Measurements from ENCODE around the gene OSMR. TPM values are rescaled to one million over a fixed set of nuclear protein-coding genes. Genes with fewer than 3 reads are reported as not detected.
A peak's percentile ranks its signal among the peaks of the same experiment; 100 is the strongest.

Gene OSMR
- total and polyA plus RNA-seq, 9 donors, result 4.4 to 8.6 (median 6.0) TPM

DNA sequence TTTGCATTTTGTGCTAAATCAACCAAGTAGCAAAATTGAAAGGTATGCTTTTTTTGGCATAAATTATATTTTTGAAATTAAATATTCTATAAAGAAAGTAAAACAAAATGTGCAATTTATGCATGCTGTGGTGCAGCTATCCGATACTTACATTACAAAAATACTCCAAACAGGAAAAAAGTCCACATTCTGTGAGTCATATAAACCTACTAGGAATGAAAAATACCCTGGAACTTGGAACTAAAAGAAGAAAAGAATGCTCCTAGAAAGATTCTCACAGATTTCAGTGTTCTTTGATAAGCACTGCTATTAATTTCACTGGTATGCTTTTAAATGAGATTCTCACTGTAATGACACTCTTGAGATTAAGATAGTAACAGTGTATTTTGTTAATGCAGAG, 92.6 kb downstream of the OSMR start:
- WGBS (ENCODE audit: insufficient coverage), result no CpG with 5 or more reads among the region's 1 CpG

DNA sequence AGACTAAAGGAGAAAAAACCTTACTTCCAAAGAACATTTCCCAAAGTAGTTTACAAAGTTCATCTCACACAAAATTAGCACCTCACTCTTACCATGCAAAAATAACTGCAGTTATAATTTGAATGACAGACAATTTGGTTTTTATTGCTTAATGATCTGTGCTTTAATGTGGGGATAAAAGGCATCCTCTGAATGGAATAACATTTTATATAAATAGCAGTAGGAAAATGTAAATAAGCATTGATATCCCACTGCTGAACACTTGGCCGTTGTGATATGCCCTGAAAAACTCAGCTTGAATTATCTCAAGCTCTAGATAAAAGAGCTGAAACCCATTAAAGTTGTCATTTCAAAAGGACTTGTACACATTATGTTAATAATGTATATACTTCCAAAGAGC, 93.2 kb downstream of the OSMR start:
- Histone ChIP-seq H3K4me3 (ENCODE audit: low read length) (no peak overlapping the region), H3K27ac (ENCODE audit: low read length) (no peak overlapping the region), H3K9me3 (replicated peaks; ENCODE audit: control insufficient read depth, low read depth, low read length) (no peaks in the 10 kb centered on the region), H3K27me3 (ENCODE audit: control insufficient read depth, insufficient read depth, low read length) (no peaks in the 10 kb centered on the region), H3K36me3 (ENCODE audit: control insufficient read depth, insufficient read depth, low read length) (peaks cover 17% of the 10 kb centered on the region), H3K4me1 (ENCODE audit: control insufficient read depth, insufficient read depth, low read length) (no peaks in the 10 kb centered on the region)
- DNase-seq, result no peak
- WGBS (ENCODE audit: insufficient coverage), result no CpG with 5 or more reads among the region's 1 CpG

More for the DNA sequence above, 92.6 kb downstream of the OSMR start:
- H3K4me1 ChIP-seq (ENCODE audit: control insufficient read depth, insufficient read depth, low read length), result no peaks in the 10 kb centered on the region
- H3K4me3 ChIP-seq (ENCODE audit: low read length), result no peak overlapping the region
- H3K27me3 ChIP-seq (ENCODE audit: control insufficient read depth, insufficient read depth, low read length), result no peaks in the 10 kb centered on the region
- peaks cover 15% of the 10 kb centered on the region for H3K36me3 ChIP-seq (ENCODE audit: control insufficient read depth, insufficient read depth, low read length)
- no peaks in the 10 kb centered on the region for H3K9me3 ChIP-seq (replicated peaks; ENCODE audit: control insufficient read depth, low read depth, low read length)
- no peak for DNase-seq
- H3K27ac ChIP-seq (ENCODE audit: low read length), result no peak overlapping the region

DNA sequence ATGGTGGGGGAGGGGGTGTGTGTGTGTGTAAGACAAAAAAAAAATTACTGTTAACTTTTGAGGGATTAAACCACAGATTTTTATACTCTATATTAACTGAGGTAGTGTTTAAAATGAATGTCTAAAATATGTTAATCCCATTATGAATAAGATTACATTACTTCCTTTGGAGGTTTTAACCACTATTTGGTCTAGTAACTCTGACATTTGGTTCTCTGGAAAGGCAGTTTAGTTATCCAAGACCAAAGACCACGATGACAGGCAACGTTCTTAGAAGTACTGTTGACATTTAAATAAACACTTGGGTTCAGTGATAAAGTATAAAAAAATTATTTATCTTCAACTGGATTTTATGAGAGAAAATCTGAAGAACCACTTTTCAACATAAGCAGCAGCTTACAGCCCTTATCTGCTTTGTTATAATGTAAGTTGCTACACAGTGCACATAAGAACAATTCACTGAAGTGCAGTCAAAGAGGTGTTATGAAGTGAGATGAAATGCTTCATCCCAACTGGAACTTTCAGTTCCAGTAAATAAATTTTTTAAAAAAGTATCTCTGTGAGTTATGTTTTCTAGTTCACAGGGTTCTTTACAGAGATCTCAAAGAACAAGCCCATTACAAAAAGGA, 94.5 kb downstream of the OSMR start:
- Histone ChIP-seq H3K4me3 (ENCODE audit: low read length) (no peak overlapping the region), H3K4me1 (ENCODE audit: control insufficient read depth, insufficient read depth, low read length) (no peaks in the 10 kb centered on the region), H3K27ac (ENCODE audit: low read length) (no peak overlapping the region), H3K36me3 (ENCODE audit: control insufficient read depth, insufficient read depth, low read length) (peaks cover 21% of the 10 kb centered on the region), H3K27me3 (ENCODE audit: control insufficient read depth, insufficient read depth, low read length) (no peaks in the 10 kb centered on the region), H3K9me3 (replicated peaks; ENCODE audit: control insufficient read depth, low read depth, low read length) (no peaks in the 10 kb centered on the region)
- no peak for DNase-seq
- WGBS (ENCODE audit: insufficient coverage), result no CpG with 5 or more reads among the region's 2 CpGs

DNA sequence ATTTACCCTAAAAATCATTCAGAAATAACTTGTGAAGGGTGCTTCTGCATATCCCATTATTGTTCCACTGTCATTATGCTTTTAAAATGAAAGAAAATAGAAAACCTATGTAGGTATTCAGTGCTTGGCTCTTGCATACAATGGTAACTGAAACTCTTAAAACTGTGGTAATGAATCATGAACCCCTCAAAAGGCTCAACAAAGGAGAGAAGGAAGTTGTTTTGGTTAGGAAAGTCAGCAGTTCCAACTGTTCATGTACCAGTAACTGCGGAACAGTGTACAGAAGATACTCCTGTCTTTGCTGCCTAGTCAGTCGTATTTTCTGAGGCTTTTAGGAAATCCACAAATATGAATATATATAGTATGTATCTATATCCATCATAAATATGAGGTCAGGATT, 96.1 kb downstream of the OSMR start:
- Histone ChIP-seq H3K36me3 (ENCODE audit: control insufficient read depth, insufficient read depth, low read length) (peaks cover 19% of the 10 kb centered on the region), H3K9me3 (replicated peaks; ENCODE audit: control insufficient read depth, low read depth, low read length) (no peaks in the 10 kb centered on the region), H3K4me3 (ENCODE audit: low read length) (no peak overlapping the region), H3K4me1 (ENCODE audit: control insufficient read depth, insufficient read depth, low read length) (no peaks in the 10 kb centered on the region), H3K27me3 (ENCODE audit: control insufficient read depth, insufficient read depth, low read length) (no peaks in the 10 kb centered on the region), H3K27ac (ENCODE audit: low read length) (no peak overlapping the region)
- no CpG with 5 or more reads among the region's 2 CpGs for WGBS (ENCODE audit: insufficient coverage)
- no peak for DNase-seq

DNA sequence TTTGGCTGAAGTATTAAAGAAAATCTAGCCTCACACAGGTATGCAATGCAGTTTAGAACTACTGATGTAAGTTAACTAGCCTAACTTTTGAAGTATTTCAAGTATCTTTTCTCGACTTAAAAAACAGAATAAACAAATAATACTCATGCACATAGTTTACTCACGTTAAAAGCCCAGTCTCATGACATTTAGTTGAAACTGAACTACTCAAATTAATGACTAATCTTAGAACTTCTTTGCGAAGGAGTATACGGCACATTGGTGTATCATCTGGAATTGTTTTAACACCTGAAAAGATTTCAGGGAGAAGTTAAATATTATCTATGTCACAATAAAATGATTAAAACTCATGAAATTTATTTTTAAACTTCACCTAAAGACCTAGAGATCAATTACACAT, 98.5 kb downstream of the OSMR start:
- Histone ChIP-seq H3K4me3 (ENCODE audit: low read length) (no peak overlapping the region), H3K4me1 (ENCODE audit: control insufficient read depth, insufficient read depth, low read length) (no peaks in the 10 kb centered on the region), H3K27ac (ENCODE audit: low read length) (no peak overlapping the region), H3K36me3 (ENCODE audit: control insufficient read depth, insufficient read depth, low read length) (peaks cover 20% of the 10 kb centered on the region), H3K27me3 (ENCODE audit: control insufficient read depth, insufficient read depth, low read length) (no peaks in the 10 kb centered on the region), H3K9me3 (replicated peaks; ENCODE audit: control insufficient read depth, low read depth, low read length) (no peaks in the 10 kb centered on the region)
- no peak for DNase-seq
- no CpG with 5 or more reads among the region's 4 CpGs for WGBS (ENCODE audit: insufficient coverage)

DNA sequence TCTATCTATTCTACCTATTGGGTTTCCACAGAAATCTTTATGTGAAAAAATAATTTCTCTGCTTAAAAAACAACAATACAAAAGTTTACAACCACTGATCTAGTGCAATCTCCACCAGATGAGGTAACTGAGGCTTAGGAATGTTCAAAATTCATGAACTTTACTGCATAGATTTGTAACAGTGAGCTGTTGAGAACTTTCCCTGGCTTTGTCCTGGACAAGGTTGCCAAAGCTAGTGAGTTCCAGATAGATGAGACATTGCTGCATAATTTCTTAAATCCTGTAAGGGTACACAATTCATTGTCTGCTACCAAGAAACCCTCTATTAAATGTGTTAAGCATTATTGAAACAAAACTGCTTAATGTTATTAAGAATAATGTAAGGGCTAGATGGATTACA, 102.7 kb downstream of the OSMR start:
- no peaks in the 10 kb centered on the region for H3K9me3 ChIP-seq (replicated peaks; ENCODE audit: control insufficient read depth, low read depth, low read length)
- H3K4me3 ChIP-seq (ENCODE audit: low read length), result no peak overlapping the region
- no peak overlapping the region for H3K27ac ChIP-seq (ENCODE audit: low read length)
- no peaks in the 10 kb centered on the region for H3K27me3 ChIP-seq (ENCODE audit: control insufficient read depth, insufficient read depth, low read length)
- H3K36me3 ChIP-seq (ENCODE audit: control insufficient read depth, insufficient read depth, low read length), result peaks cover 19% of the 10 kb centered on the region
- DNase-seq, result no peak
- no peaks in the 10 kb centered on the region for H3K4me1 ChIP-seq (ENCODE audit: control insufficient read depth, insufficient read depth, low read length)

DNA sequence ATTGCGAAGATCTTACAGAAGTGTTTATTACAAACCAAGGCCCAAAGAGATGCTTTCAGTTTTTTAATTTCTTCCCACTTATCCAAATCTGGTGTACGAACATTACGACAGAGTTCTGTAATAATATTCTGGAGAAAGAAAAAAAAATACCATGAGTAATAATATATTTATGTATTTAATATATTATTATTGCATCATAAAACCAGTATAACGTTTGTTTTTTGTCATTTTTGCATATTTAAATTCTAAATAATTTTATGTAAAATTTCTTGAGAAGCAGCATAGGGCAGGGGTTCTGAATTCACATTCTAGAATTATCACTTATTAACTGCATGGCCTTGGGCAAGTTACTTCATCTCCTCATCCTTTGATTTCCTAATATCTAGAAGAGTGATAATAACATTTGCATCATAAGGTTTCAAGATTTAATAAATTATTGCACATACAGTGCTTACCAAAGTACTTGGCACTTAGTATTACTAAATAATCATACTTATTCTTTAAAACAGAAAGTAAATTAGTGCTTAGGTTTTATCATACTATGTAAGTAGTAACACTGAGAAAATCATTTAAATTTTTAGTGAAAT, 107.7 kb downstream of the OSMR start:
- Histone ChIP-seq H3K27me3 (ENCODE audit: control insufficient read depth, insufficient read depth, low read length) (no peaks in the 10 kb centered on the region), H3K4me1 (ENCODE audit: control insufficient read depth, insufficient read depth, low read length) (no peaks in the 10 kb centered on the region), H3K9me3 (replicated peaks; ENCODE audit: control insufficient read depth, low read depth, low read length) (no peaks in the 10 kb centered on the region), H3K27ac (ENCODE audit: low read length) (no peak overlapping the region), H3K36me3 (ENCODE audit: control insufficient read depth, insufficient read depth, low read length) (peaks cover 15% of the 10 kb centered on the region), H3K4me3 (ENCODE audit: low read length) (no peak overlapping the region)
- DNase-seq, result no peak
- no CpG with 5 or more reads among the region's 4 CpGs for WGBS (ENCODE audit: insufficient coverage)

DNA sequence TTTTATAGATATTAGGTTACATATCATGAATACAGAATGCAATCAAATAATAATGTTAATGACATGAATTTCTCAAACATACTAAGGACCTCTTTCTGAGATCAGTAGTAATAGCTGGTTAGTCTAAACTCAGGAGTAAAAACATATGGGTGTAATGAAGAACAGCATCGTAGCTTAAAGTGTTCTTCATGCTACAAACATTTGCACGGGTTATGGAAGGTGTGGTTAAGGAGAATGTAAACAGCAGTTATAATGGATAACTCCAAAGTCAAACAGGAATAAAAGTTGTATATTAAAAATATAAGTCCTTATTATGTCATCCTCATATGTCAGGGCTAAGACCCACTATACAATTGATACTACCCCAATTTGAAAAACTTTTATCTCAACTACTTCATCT, 115.9 kb downstream of the OSMR start:
- 60% methylated on average over 1 of the region's 2 CpGs for WGBS (ENCODE audit: insufficient coverage)
- Histone ChIP-seq H3K4me1 (ENCODE audit: control insufficient read depth, insufficient read depth, low read length) (no peaks in the 10 kb centered on the region), H3K27me3 (ENCODE audit: control insufficient read depth, insufficient read depth, low read length) (no peaks in the 10 kb centered on the region), H3K27ac (ENCODE audit: low read length) (no peak overlapping the region), H3K4me3 (ENCODE audit: low read length) (no peak overlapping the region), H3K36me3 (ENCODE audit: control insufficient read depth, insufficient read depth, low read length) (peaks cover 12% of the 10 kb centered on the region), H3K9me3 (replicated peaks; ENCODE audit: control insufficient read depth, low read depth, low read length) (no peaks in the 10 kb centered on the region)
- no peak for DNase-seq

DNA sequence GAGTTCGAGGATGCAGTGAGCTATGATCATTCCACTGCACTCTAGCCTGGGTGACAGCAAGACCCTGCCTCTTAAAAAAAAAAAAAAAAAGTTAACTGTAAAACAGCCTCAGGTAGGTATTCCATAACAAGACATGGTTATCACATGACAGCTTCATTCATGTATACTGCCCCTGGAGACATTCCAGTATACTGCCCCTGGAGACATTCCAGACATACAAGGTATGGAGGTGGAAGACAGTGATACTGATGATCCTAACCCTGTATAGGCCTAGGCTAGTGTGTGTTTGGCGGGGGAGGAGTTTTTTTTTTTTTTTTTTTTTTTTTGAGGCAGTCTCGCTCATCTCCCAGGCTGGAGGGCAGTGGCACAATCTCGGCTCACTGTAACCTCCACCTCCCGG, 122.9 kb downstream of the OSMR start:
- H3K36me3 ChIP-seq (ENCODE audit: control insufficient read depth, insufficient read depth, low read length), result peaks cover 6% of the 10 kb centered on the region
- 100% methylated on average over 4 of the region's 5 CpGs for WGBS (ENCODE audit: insufficient coverage)
- no peak for DNase-seq

DNA sequence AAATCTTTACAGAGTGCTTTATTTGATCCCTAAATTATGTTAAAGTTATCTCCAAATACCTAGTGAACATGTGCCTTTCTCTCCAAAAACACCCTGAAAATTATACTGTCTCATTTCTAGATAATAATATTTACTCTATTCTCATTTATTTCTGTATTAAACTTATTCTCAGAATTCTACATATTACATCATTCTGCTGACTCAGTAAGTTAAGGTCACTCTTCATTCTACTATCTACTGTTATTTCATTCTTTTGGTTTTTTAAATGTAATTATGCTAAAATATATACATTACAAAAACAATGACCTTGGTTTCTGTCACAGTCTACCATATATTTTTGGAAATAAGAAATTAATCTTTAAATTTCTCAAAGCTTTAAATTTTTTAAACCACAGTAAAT, 132.2 kb downstream of the OSMR start:
- no peaks in the 10 kb centered on the region for H3K4me1 ChIP-seq (ENCODE audit: control insufficient read depth, insufficient read depth, low read length)
- no peaks in the 10 kb centered on the region for H3K27me3 ChIP-seq (ENCODE audit: control insufficient read depth, insufficient read depth, low read length)
- H3K36me3 ChIP-seq (ENCODE audit: control insufficient read depth, insufficient read depth, low read length), result peaks cover 6% of the 10 kb centered on the region
- DNase-seq, result no peak
- H3K27ac ChIP-seq (ENCODE audit: low read length), result no peak overlapping the region
- no peak overlapping the region for H3K4me3 ChIP-seq (ENCODE audit: low read length)
- no peaks in the 10 kb centered on the region for H3K9me3 ChIP-seq (replicated peaks; ENCODE audit: control insufficient read depth, low read depth, low read length)

More for the DNA sequence above, 122.9 kb downstream of the OSMR start:
- H3K27me3 ChIP-seq (ENCODE audit: control insufficient read depth, insufficient read depth, low read length), result no peaks in the 10 kb centered on the region
- H3K4me3 ChIP-seq (ENCODE audit: low read length), result no peak overlapping the region
- H3K27ac ChIP-seq (ENCODE audit: low read length), result no peak overlapping the region
- H3K4me1 ChIP-seq (ENCODE audit: control insufficient read depth, insufficient read depth, low read length), result no peaks in the 10 kb centered on the region
- no peaks in the 10 kb centered on the region for H3K9me3 ChIP-seq (replicated peaks; ENCODE audit: control insufficient read depth, low read depth, low read length)

DNA sequence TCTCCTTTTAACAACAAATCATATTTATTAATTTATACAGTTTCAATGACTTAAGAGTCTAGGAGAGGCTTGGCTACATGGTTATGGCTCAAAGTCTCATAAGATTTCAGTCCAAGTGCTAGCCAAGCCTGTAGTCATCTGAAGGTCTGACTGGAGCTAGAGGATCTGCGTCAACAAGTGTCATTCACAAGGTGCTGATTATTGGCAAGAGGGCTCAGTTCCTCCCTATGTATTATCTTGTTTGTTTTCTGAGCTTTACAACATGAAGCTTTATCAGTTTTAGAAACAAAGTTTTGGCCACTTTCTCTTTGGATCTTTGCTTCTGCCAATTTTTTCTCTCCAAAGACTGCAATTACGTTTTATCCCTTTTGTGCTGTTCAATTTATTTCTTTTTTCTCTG, 133.7 kb downstream of the OSMR start:
- no peak overlapping the region for H3K4me3 ChIP-seq (ENCODE audit: low read length)
- H3K36me3 ChIP-seq (ENCODE audit: control insufficient read depth, insufficient read depth, low read length), result peaks cover 6% of the 10 kb centered on the region
- no peaks in the 10 kb centered on the region for H3K9me3 ChIP-seq (replicated peaks; ENCODE audit: control insufficient read depth, low read depth, low read length)
- no peaks in the 10 kb centered on the region for H3K4me1 ChIP-seq (ENCODE audit: control insufficient read depth, insufficient read depth, low read length)
- no peak overlapping the region for H3K27ac ChIP-seq (ENCODE audit: low read length)
- H3K27me3 ChIP-seq (ENCODE audit: control insufficient read depth, insufficient read depth, low read length), result no peaks in the 10 kb centered on the region
- DNase-seq, result peak; percentile 7
- WGBS (ENCODE audit: insufficient coverage), result no CpG with 5 or more reads among the region's 2 CpGs
